ENCODE measurements around the gene ARHGAP25.

ARHGAP25 gene

GRCh38 chr2:68832233-68832869, 97.7 kb downstream of the ARHGAP25 start:
- H3K36me3 ChIP-seq = peaks cover 0 to 10% (median 5%) of the 10 kb centered on the region in 11 experiments; a peak in 9 of 22 replicates
- H4K20me1 ChIP-seq = no peaks in the 10 kb centered on the region
- no peaks in the 10 kb centered on the region for H3K9me3 ChIP-seq (replicated peaks in 1 of 11)
- H3K27ac ChIP-seq = peak overlapping the region; percentile 90 to 98 (median 94)
- H3K27me3 ChIP-seq = no peaks in the 10 kb centered on the region
- peaks cover 95 to 99% (median 97%) of the 10 kb centered on the region in 10 experiments for H3K4me1 ChIP-seq
- peak overlapping the region; percentile 75 to 90 (median 81) for H3K9ac ChIP-seq
- peak overlapping the region in 5 of 10 experiments; percentile 14 to 43 (median 34); a peak in 8 of 20 replicates for H3K4me3 ChIP-seq
- no peak for TF ChIP-seq Cebpa-rat (IDR thresholded peaks at IDR 0.05)
- H3K4me2 ChIP-seq = peak overlapping the region; percentile 79 to 94 (median 85)

- H3K4me2 ChIP-seq = peak overlapping the region; percentile 79 to 94 (median 85)
- H3K9ac ChIP-seq = peak overlapping the region in 8 of 11 experiments; percentile 75 to 90 (median 82); a peak in 11 of 22 replicates
- TF ChIP-seq Cebpa-rat (IDR thresholded peaks at IDR 0.05) = no peak
- H3K9me3 ChIP-seq (replicated peaks in 1 of 11) = no peaks in the 10 kb centered on the region
- peaks cover 94 to 97% (median 96%) of the 10 kb centered on the region in 10 experiments for H3K4me1 ChIP-seq
- peak overlapping the region; percentile 90 to 98 (median 94); a peak in 21 of 22 replicates for H3K27ac ChIP-seq
- no peaks in the 10 kb centered on the region for H3K27me3 ChIP-seq
- H4K20me1 ChIP-seq = no peaks in the 10 kb centered on the region
- peaks cover 0 to 3% (median 0%) of the 10 kb centered on the region in 11 experiments; a peak in 3 of 22 replicates for H3K36me3 ChIP-seq
- H3K4me3 ChIP-seq = no peak overlapping the region; a peak in 1 of 20 replicates
Observed at GRCh38 chr2:68833162-68833561, 98.6 kb downstream of the ARHGAP25 start.

GRCh38 chr2:68834737-68835376, 100.2 kb downstream of the ARHGAP25 start:
- Histone ChIP-seq H3K9me3 (replicated peaks in 1 of 11) (peaks cover 0 to 12% (median 8%) of the 10 kb centered on the region in 11 experiments; a peak in 13 of 22 replicates), H3K27me3 (no peaks in the 10 kb centered on the region), H4K20me1 (no peaks in the 10 kb centered on the region), H3K27ac (peak overlapping the region; percentile 80 to 98 (median 94)), H3K4me1 (peaks cover 79 to 84% (median 82%) of the 10 kb centered on the region in 10 experiments), H3K4me2 (peak overlapping the region; percentile 66 to 94 (median 79)), H3K4me3 (peak overlapping the region in 2 of 10 experiments; percentile 3 to 10; a peak in 1 of 20 replicates), H3K36me3 (no peaks in the 10 kb centered on the region), H3K9ac (peak overlapping the region; percentile 55 to 86 (median 70))
- no peak for TF ChIP-seq Cebpa-rat (IDR thresholded peaks at IDR 0.05)

- Histone ChIP-seq H3K9ac (peak overlapping the region; percentile 55 to 86 (median 70); a peak in 20 of 22 replicates), H3K4me2 (peak overlapping the region; percentile 66 to 94 (median 79)), H3K27ac (peak overlapping the region; percentile 80 to 98 (median 94)), H3K27me3 (no peaks in the 10 kb centered on the region), H3K36me3 (no peaks in the 10 kb centered on the region), H3K4me1 (peaks cover 72 to 76% (median 74%) of the 10 kb centered on the region in 10 experiments), H3K4me3 (no peak overlapping the region), H3K9me3 (replicated peaks in 1 of 11) (peaks cover 0 to 14% (median 9%) of the 10 kb centered on the region in 11 experiments; a peak in 13 of 22 replicates), H4K20me1 (no peaks in the 10 kb centered on the region)
- no peak for TF ChIP-seq Cebpa-rat (IDR thresholded peaks at IDR 0.05)
Observed at GRCh38 chr2:68835621-68836020, 101.0 kb downstream of the ARHGAP25 start.

GRCh38 chr2:68837164-68837860, 102.7 kb downstream of the ARHGAP25 start:
- TF ChIP-seq Cebpa-rat (IDR thresholded peaks at IDR 0.05) = peak in 2 of 11 experiments; percentile 15 to 67; a peak in 2 of 22 replicates
- Histone ChIP-seq H3K36me3 (no peaks in the 10 kb centered on the region), H4K20me1 (no peaks in the 10 kb centered on the region), H3K4me3 (no peak overlapping the region), H3K9ac (peak overlapping the region in 7 of 11 experiments; percentile 21 to 61 (median 47); a peak in 11 of 22 replicates), H3K4me1 (peaks cover 56 to 61% (median 57%) of the 10 kb centered on the region in 10 experiments), H3K9me3 (replicated peaks in 1 of 11) (peaks cover 0 to 14% (median 9%) of the 10 kb centered on the region in 11 experiments; a peak in 13 of 22 replicates), H3K27ac (peak overlapping the region; percentile 80 to 98 (median 94); a peak in 21 of 22 replicates), H3K4me2 (peak overlapping the region; percentile 66 to 94 (median 79)), H3K27me3 (no peaks in the 10 kb centered on the region)

GRCh38 chr2:68837861-68838341, 103.3 kb downstream of the ARHGAP25 start:
- Histone ChIP-seq H3K27me3 (no peaks in the 10 kb centered on the region), H3K4me1 (peaks cover 50 to 56% (median 51%) of the 10 kb centered on the region in 10 experiments), H3K4me2 (peak overlapping the region; percentile 66 to 94 (median 79); a peak in 18 of 22 replicates), H3K9ac (peak overlapping the region in 1 of 11 experiments; percentile 34; a peak in 2 of 22 replicates), H3K27ac (peak overlapping the region in 8 of 11 experiments; percentile 80 to 96 (median 94); a peak in 13 of 22 replicates), H3K36me3 (no peaks in the 10 kb centered on the region), H3K4me3 (no peak overlapping the region), H4K20me1 (no peaks in the 10 kb centered on the region), H3K9me3 (replicated peaks in 1 of 11) (peaks cover 0 to 14% (median 9%) of the 10 kb centered on the region in 11 experiments; a peak in 13 of 22 replicates)
- no peak for TF ChIP-seq Cebpa-rat (IDR thresholded peaks at IDR 0.05)

- no peaks in the 10 kb centered on the region for H3K27me3 ChIP-seq
- peak overlapping the region in 3 of 11 experiments; percentile 9 to 23 (median 15); a peak in 3 of 22 replicates for H3K27ac ChIP-seq
- peaks cover 44 to 48% (median 44%) of the 10 kb centered on the region in 10 experiments for H3K4me1 ChIP-seq
- no peak overlapping the region for H3K4me3 ChIP-seq
- peaks cover 0 to 14% (median 9%) of the 10 kb centered on the region in 11 experiments; a peak in 13 of 22 replicates for H3K9me3 ChIP-seq (replicated peaks in 1 of 11)
- H4K20me1 ChIP-seq = no peaks in the 10 kb centered on the region
- no peaks in the 10 kb centered on the region for H3K36me3 ChIP-seq
- no peak overlapping the region for H3K9ac ChIP-seq
- TF ChIP-seq Cebpa-rat (IDR thresholded peaks at IDR 0.05) = no peak
- peak overlapping the region in 1 of 11 experiments; percentile 30; a peak in 1 of 22 replicates for H3K4me2 ChIP-seq
Observed at GRCh38 chr2:68838641-68839040, 104.0 kb downstream of the ARHGAP25 start.

- no peak for TF ChIP-seq Cebpa-rat (IDR thresholded peaks at IDR 0.05)
- Histone ChIP-seq H3K36me3 (no peaks in the 10 kb centered on the region), H4K20me1 (no peaks in the 10 kb centered on the region), H3K9me3 (replicated peaks in 1 of 11) (peaks cover 0 to 14% (median 9%) of the 10 kb centered on the region in 11 experiments; a peak in 13 of 22 replicates), H3K4me1 (peaks cover 37 to 41% (median 37%) of the 10 kb centered on the region in 10 experiments), H3K27me3 (no peaks in the 10 kb centered on the region), H3K4me3 (no peak overlapping the region), H3K4me2 (no peak overlapping the region), H3K9ac (no peak overlapping the region), H3K27ac (peak overlapping the region in 3 of 11 experiments; percentile 9 to 23 (median 15); a peak in 2 of 22 replicates)
Observed at GRCh38 chr2:68839260-68839833, 104.7 kb downstream of the ARHGAP25 start.
